Measurements from ENCODE around the gene PLCXD3.

The PLCXD3 gene

GRCh38 chr5:41277476-41278245, 232.7 kb downstream of the PLCXD3 start:
- no peak for DNase-seq

- no peak for DNase-seq
Measured at GRCh38 chr5:41275813-41276512, 234.4 kb downstream of the PLCXD3 start.

GRCh38 chr5:41270423-41271251, 239.8 kb downstream of the PLCXD3 start:
- DNase-seq = no peak

DNA sequence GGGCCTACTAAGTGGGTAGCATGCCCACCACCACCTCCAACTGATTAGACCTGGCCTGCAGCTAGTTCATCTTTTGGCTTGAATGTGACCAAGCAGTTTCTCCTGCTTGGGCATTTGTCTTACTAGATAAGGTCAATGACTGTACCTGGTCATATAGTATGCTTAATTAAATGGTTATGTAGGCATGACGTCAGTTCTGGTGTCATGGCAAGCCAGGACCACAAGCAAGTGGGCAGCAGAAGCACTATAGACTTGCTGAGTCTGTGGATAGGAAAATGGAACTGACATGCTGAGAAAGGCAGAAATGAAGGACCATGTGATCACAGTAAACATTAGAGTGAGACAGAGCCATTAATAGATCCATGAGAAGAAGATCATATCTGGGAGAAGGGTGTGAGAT, 241.5 kb downstream of the PLCXD3 start:
- DNase-seq = no peak

DNA sequence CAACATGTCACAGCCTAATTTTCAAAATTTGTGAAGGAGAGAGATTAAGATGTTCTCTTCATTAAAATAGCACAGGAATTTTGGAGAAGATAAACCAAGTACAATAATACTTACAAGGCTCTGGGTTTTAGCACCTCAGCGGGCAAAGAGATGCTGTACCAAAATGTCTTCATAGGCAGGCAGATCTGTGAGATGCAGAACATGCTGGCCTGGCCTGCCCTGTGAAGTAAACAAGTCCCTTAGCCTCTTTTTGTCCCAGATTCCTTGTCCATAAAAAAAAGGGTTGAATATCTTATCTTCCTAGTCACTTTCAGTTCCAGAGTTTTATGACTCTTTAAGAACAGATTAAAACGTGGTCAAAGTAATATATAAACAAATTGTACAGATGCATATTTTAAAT, 244.0 kb downstream of the PLCXD3 start:
- DNase-seq = no peak

DNA sequence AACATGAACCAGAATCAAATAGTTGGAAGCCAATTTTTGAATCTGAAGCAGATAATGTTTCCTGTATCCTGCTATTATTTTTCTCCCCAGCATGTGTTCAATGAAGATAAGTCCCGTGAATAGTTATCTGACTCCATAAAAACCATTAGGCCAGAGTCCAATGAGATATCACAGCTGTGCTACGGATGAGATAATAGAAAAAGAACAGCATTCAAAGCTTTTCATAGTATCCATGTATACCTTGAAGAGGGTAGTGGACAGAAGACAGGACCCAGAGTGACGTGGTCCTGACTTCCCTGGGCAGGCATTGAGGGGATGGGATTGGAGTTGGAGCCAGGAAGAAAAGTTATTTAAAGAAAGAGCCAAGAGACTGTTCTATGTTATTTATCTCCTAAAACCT, 246.4 kb downstream of the PLCXD3 start:
- no peak for DNase-seq

- no peak for DNase-seq
Measured at GRCh38 chr5:41263335-41263734, 247.1 kb downstream of the PLCXD3 start.
